H9 (cell line): Measurements from ENCODE around the gene FAM217A. TPM values are rescaled to one million over a fixed set of nuclear protein-coding genes. Genes with fewer than 3 reads are reported as not detected.

Experiments
- DNase-seq: peaks from one replicate; pipeline ENCODE4 v3.0.0-alpha.2; 2017
- H2AFZ ChIP-seq: one replicate; pipeline ENCODE4 v1.6.1; 2013; ENCODE audit warnings: mild to moderate bottlenecking, low read length, control low read depth, moderate library complexity
- H2AK5ac ChIP-seq: 2 replicates; pipeline ENCODE4 v1.6.1; 2013; ENCODE audit warnings: low read length, control low read depth, mixed read lengths; ENCODE audit not compliant: insufficient read length
- H2BK120ac ChIP-seq: one replicate; pipeline ENCODE4 v1.6.1; 2013; ENCODE audit warnings: low read depth, mild to moderate bottlenecking, low read length, control low read depth, inconsistent platforms; ENCODE audit not compliant: poor library complexity, severe bottlenecking
- H2BK12ac ChIP-seq: 2 replicates; pipeline ENCODE4 v1.6.1; 2013; ENCODE audit warnings: low read length, control low read depth, mixed read lengths, low read depth; ENCODE audit not compliant: insufficient read length
- H2BK15ac ChIP-seq: 2 replicates; pipeline ENCODE4 v1.6.1; 2013; ENCODE audit warnings: low read depth, low read length, control low read depth
- H2BK20ac ChIP-seq: one replicate; pipeline ENCODE4 v1.6.1; 2013; ENCODE audit warnings: low read depth, mild to moderate bottlenecking, low read length, control low read depth, inconsistent platforms; ENCODE audit not compliant: poor library complexity, severe bottlenecking
- H2BK5ac ChIP-seq: 2 replicates; pipeline ENCODE4 v1.6.1; 2013; ENCODE audit warnings: low read length, control low read depth, mixed read lengths; ENCODE audit not compliant: insufficient read length
- H3K14ac ChIP-seq: 2 replicates; pipeline ENCODE4 v1.6.1; 2013; ENCODE audit warnings: low read length, control low read depth; ENCODE audit not compliant: insufficient read depth
- H3K18ac ChIP-seq: 2 replicates; pipeline ENCODE4 v1.6.1; 2013; ENCODE audit warnings: low read depth, mild to moderate bottlenecking, mixed read lengths, low read length, control low read depth; ENCODE audit not compliant: insufficient read length
- H3K23ac ChIP-seq: 2 replicates; pipeline ENCODE4 v1.6.1; 2013; ENCODE audit warnings: low read length, control low read depth, mixed read lengths, low read depth; ENCODE audit not compliant: insufficient read length
- H3K23me2 ChIP-seq: 2 replicates; pipeline ENCODE4 v1.6.1; 2013; ENCODE audit warnings: low read depth, mild to moderate bottlenecking, mixed read lengths, low read length, control low read depth; ENCODE audit not compliant: insufficient read length, poor library complexity, severe bottlenecking
- H3K27ac ChIP-seq: 2 replicates; pipeline ENCODE4 v1.5.1; 2013; ENCODE audit warnings: low read length, control low read depth, mixed read lengths, low read depth; ENCODE audit not compliant: insufficient read length
- H3K27me3 ChIP-seq: 2 replicates; pipeline ENCODE4 v1.6.1; 2013; ENCODE audit warnings: low read length, control low read depth, inconsistent platforms; ENCODE audit not compliant: insufficient read depth
- H3K4ac ChIP-seq: 2 replicates; pipeline ENCODE4 v1.6.1; 2013; ENCODE audit warnings: low read depth, mild to moderate bottlenecking, control low read depth, inconsistent platforms, low read length, moderate library complexity
- H3K4me1 ChIP-seq: 2 replicates; pipeline ENCODE4 v1.6.1; 2013; ENCODE audit warnings: low read length, control low read depth, inconsistent platforms; ENCODE audit not compliant: insufficient read depth
- H3K4me2 ChIP-seq: 2 replicates; pipeline ENCODE4 v1.6.1; 2013; ENCODE audit warnings: low read length, control low read depth, mixed read lengths; ENCODE audit not compliant: insufficient read length, insufficient read depth
- H3K56ac ChIP-seq: 2 replicates; pipeline ENCODE4 v1.6.1; 2013; ENCODE audit warnings: low read depth, mild to moderate bottlenecking, mixed read lengths, low read length, control low read depth; ENCODE audit not compliant: insufficient read length
- H3K79me1 ChIP-seq: 2 replicates; pipeline ENCODE4 v1.6.1; 2013; ENCODE audit warnings: low read depth, mild to moderate bottlenecking, moderate library complexity, low read length, control low read depth, inconsistent platforms; ENCODE audit not compliant: insufficient read depth, poor library complexity, severe bottlenecking
- H3K79me2 ChIP-seq: 2 replicates; pipeline ENCODE4 v1.6.1; 2013; ENCODE audit warnings: low read length, control low read depth, inconsistent platforms; ENCODE audit not compliant: insufficient read depth
- H3K9ac ChIP-seq: 2 replicates; pipeline ENCODE4 v1.6.1; 2013; ENCODE audit warnings: low read length, control low read depth, mixed read lengths; ENCODE audit not compliant: insufficient read length; ENCODE audit errors: extremely low read depth
- H3K9me3 ChIP-seq: one replicate; pipeline ENCODE4 v1.6.1; 2013; ENCODE audit warnings: low read depth, low read length, inconsistent platforms; ENCODE audit not compliant: control insufficient read depth
- H3T11ph ChIP-seq: one replicate; pipeline ENCODE4 v1.6.1; 2013; ENCODE audit warnings: mild to moderate bottlenecking, low read length, control low read depth, inconsistent platforms
- H4K20me1 ChIP-seq: one replicate; pipeline ENCODE4 v1.6.1; 2013; ENCODE audit not compliant: control insufficient read depth, insufficient read length, insufficient read depth
- H4K5ac ChIP-seq: 2 replicates; pipeline ENCODE4 v1.6.1; 2013; ENCODE audit warnings: low read depth, mild to moderate bottlenecking, mixed read lengths, low read length, control low read depth; ENCODE audit not compliant: insufficient read length
- H4K8ac ChIP-seq: replicated peaks from 2 replicates; pipeline ENCODE4 v1.6.1; 2013; ENCODE audit warnings: low read length, control low read depth, mixed read lengths, low read depth; ENCODE audit not compliant: insufficient read length
- H4K91ac ChIP-seq: 2 replicates; pipeline ENCODE4 v1.6.1; 2013; ENCODE audit warnings: low read depth, mild to moderate bottlenecking, moderate library complexity, mixed read lengths, low read length, control low read depth; ENCODE audit not compliant: insufficient read length
- H3K27ac Mint-ChIP-seq, 3 experiments: 2 replicates in 2 of 3; 3 replicates in 1 of 3; pipeline ENCODE4 v1.8.0; 2020 to 2021; ENCODE audit warnings: mixed read lengths in 3 of 3, mild to moderate bottlenecking in 1 of 3, moderate library complexity in 1 of 3
- H3K27me3 Mint-ChIP-seq: 2 replicates; pipeline ENCODE4 v1.8.0; 2021; ENCODE audit warnings: low read depth, mild to moderate bottlenecking, moderate library complexity, mixed read lengths
- H3K36me3 Mint-ChIP-seq, 3 experiments: 2 replicates in 2 of 3; 3 replicates in 1 of 3; pipeline ENCODE4 v1.8.0; 2020 to 2021; ENCODE audit warnings: low read depth in 3 of 3, mixed read lengths in 3 of 3; ENCODE audit not compliant: insufficient read depth in 1 of 3
- H3K4me1 Mint-ChIP-seq, 2 experiments: 2 replicates each; pipeline ENCODE4 v1.8.0; 2020; ENCODE audit warnings: mixed read lengths in 2 of 2
- H3K4me3 Mint-ChIP-seq, 2 experiments: 2 replicates in 1 of 2; 3 replicates in 1 of 2; pipeline ENCODE4 v1.8.0; 2020 to 2021; ENCODE audit warnings: mild to moderate bottlenecking in 2 of 2, mixed read lengths in 2 of 2, moderate library complexity in 1 of 2
- H3K9me3 Mint-ChIP-seq, 2 experiments: 2 replicates in 1 of 2; 3 replicates in 1 of 2; pipeline ENCODE4 v1.8.0; 2020; ENCODE audit warnings: mild to moderate bottlenecking in 2 of 2, mixed read lengths in 2 of 2, moderate library complexity in 1 of 2
- CTCF ChIP-seq: fragments of 200-600 bp; sonication (generic); conservative IDR thresholded peaks from 3 replicates; pipeline ENCODE4 v1.8.0; 2021; ENCODE audit warnings: antibody characterized with exemption, mild to moderate bottlenecking
- WGBS: extraction: QIAGEN DNeasy Blood & Tissue Kit; methylation state at CpG from one replicate; pipeline ENCODE4 v1.1.7; 2013; ENCODE audit warnings: missing lambda C conversion rate, low lambda C conversion rate, mixed read lengths; ENCODE audit not compliant: insufficient read length; ENCODE audit errors: extremely low coverage; 5-methylcytosine and 5-hydroxymethylcytosine counted together
- total RNA-seq: library from RNA; stranded (reverse); gene quantifications from 2 replicates; pipeline ENCODE4 v1.2.1, GENCODE V29; 2021

Gene FAM217A
- total RNA-seq, 1 experiment from 2014 or later, result not detected

GRCh38 chr6:4074478-4075235 lies 4.3 kb downstream of the FAM217A start:
- TF ChIP-seq CTCF, result no peak
- H2BK15ac ChIP-seq, result no peak overlapping the region
- H2BK5ac ChIP-seq, result no peak overlapping the region
- H3K4me1 ChIP-seq, result no peaks in the 10 kb centered on the region
- Mint-ChIP-seq H3K36me3 (no peaks in the 10 kb centered on the region), H3K27ac (no peak overlapping the region), H3K4me1 (peaks cover 4% of the 10 kb centered on the region in 2 experiments; a peak in 1 of 4 replicates), H3K27me3 (no peaks in the 10 kb centered on the region), H3K9me3 (no peaks in the 10 kb centered on the region), H3K4me3 (no peak overlapping the region)
- H2BK20ac ChIP-seq, result no peak overlapping the region
- no peak overlapping the region for H4K5ac ChIP-seq
- H2AFZ ChIP-seq, result no peak overlapping the region
- DNase-seq, result no peak
- H3K4ac ChIP-seq, result no peak overlapping the region
- no peak overlapping the region for H3K18ac ChIP-seq
- no peak overlapping the region for H3K14ac ChIP-seq
- no peak overlapping the region for H2BK12ac ChIP-seq
- no peaks in the 10 kb centered on the region for H3K79me1 ChIP-seq
- no peak overlapping the region for H3K56ac ChIP-seq
- no CpG with 5 or more reads among the region's 6 CpGs for WGBS
- no peaks in the 10 kb centered on the region for H4K20me1 ChIP-seq
- no peak overlapping the region for H3K23ac ChIP-seq
- no peaks in the 10 kb centered on the region for H3K23me2 ChIP-seq
- H3K79me2 ChIP-seq, result no peaks in the 10 kb centered on the region
- no peak overlapping the region for H2AK5ac ChIP-seq
- no peak overlapping the region for H3K4me2 ChIP-seq
- no peak overlapping the region for H3K9ac ChIP-seq
- H3K27ac ChIP-seq, result no peak overlapping the region
- H4K91ac ChIP-seq, result no peak overlapping the region
- no peak overlapping the region for H3T11ph ChIP-seq
- H3K9me3 ChIP-seq, result no peaks in the 10 kb centered on the region
- H3K27me3 ChIP-seq, result no peaks in the 10 kb centered on the region
- H2BK120ac ChIP-seq, result no peak overlapping the region
- no peak overlapping the region for H4K8ac ChIP-seq
